Measurements from ENCODE around the gene DPP6. TPM values are rescaled to one million over a fixed set of nuclear protein-coding genes. Genes with fewer than 3 reads are reported as not detected.

The DPP6 gene
- total and polyA plus RNA-seq, 2 donors (not counting 1 experiment from before 2014, with no cell fraction given), result not detected

GRCh38 chr7:154540596-154540995, 488.4 kb downstream of the DPP6 start:
- CTCF ChIA-PET, result no interaction called here
- no peaks in the 10 kb centered on the region for H3K27me3 ChIP-seq (replicated peaks in 1 of 4; ENCODE audit: control extremely low read depth in 1 of 4, control insufficient read depth in 3 of 4, insufficient read depth in 4 of 4, low read length in 3 of 4)
- intact Hi-C loops (cut with micrococcal nuclease), result no loop called here
- no peak overlapping the region for H3K27ac ChIP-seq (ENCODE audit: low read length in 2 of 2)
- Mint-ChIP-seq H3K4me1 (no peaks in the 10 kb centered on the region), H3K27ac (no peak overlapping the region), H3K27me3 (no peaks in the 10 kb centered on the region), H3K4me3 (no peak overlapping the region), H3K9me3 (ENCODE audit: insufficient read depth) (no peaks in the 10 kb centered on the region)
- WGBS (ENCODE audit: insufficient coverage), result no CpG with 5 or more reads among the region's 4 CpGs
- H4K20me1 ChIP-seq (ENCODE audit: control insufficient read depth, insufficient read depth, low read length, poor library complexity, severe bottlenecking), result no peaks in the 10 kb centered on the region
- no peak overlapping the region for H3K4me2 ChIP-seq (replicated peaks; ENCODE audit: low read depth, low read length, poor library complexity, severe bottlenecking)
- no peaks in the 10 kb centered on the region for H3K36me3 ChIP-seq (replicated peaks in 1 of 2; ENCODE audit: control extremely low read depth in 1 of 2, control insufficient read depth in 1 of 2, extremely low read depth in 1 of 2, insufficient read depth in 2 of 2, low read length in 1 of 2)
- ATAC-seq (ENCODE audit: low read depth) (no peak), DNase-seq (no peak)
- no peaks in the 10 kb centered on the region for H3K79me2 ChIP-seq (ENCODE audit: control insufficient read depth, insufficient read depth, low read length)
- H3K9ac ChIP-seq (ENCODE audit: low read length), result no peak overlapping the region
- POLR2A ChIA-PET, result no interaction called here
- H3K9me3 ChIP-seq (ENCODE audit: control extremely low read depth in 1 of 3, control insufficient read depth in 2 of 3, insufficient read depth in 1 of 3, low read length in 2 of 3), result peaks cover 0 to 4% (median 0%) of the 10 kb centered on the region in 3 donors
- no peaks in the 10 kb centered on the region for H3K4me1 ChIP-seq (ENCODE audit: control insufficient read depth in 2 of 2, insufficient read depth in 2 of 2, low read length in 2 of 2)
- H2AFZ ChIP-seq (ENCODE audit: insufficient read depth, low read depth, low read length, poor library complexity, severe bottlenecking), result no peak overlapping the region
- H3K4me3 ChIP-seq (ENCODE audit: control extremely low read depth in 1 of 5, extremely low read depth in 1 of 5, insufficient read depth in 1 of 5, low read depth in 2 of 5, low read length in 4 of 5), result no peak overlapping the region
- TF ChIP-seq EZH2 (IDR thresholded peaks at IDR 0.05; ENCODE audit: borderline replicate concordance, insufficient read depth, low read depth, low read length, poor library complexity, severe bottlenecking), result no peak
- no peak for TF ChIP-seq CTCF (IDR thresholded peaks at IDR 0.05)

- POLR2A ChIA-PET, result no interaction called here
- intact Hi-C loops (cut with micrococcal nuclease), result no loop called here
- Histone ChIP-seq H3K36me3 (replicated peaks in 1 of 2; ENCODE audit: control extremely low read depth in 1 of 2, control insufficient read depth in 1 of 2, extremely low read depth in 1 of 2, insufficient read depth in 2 of 2, low read length in 1 of 2) (no peaks in the 10 kb centered on the region), H3K4me3 (ENCODE audit: control extremely low read depth in 1 of 5, extremely low read depth in 1 of 5, insufficient read depth in 1 of 5, low read depth in 2 of 5, low read length in 4 of 5) (no peak overlapping the region), H3K9ac (ENCODE audit: low read length) (no peak overlapping the region), H3K9me3 (ENCODE audit: control extremely low read depth in 1 of 3, control insufficient read depth in 2 of 3, insufficient read depth in 1 of 3, low read length in 2 of 3) (peaks cover 0 to 4% (median 0%) of the 10 kb centered on the region in 3 donors), H3K79me2 (ENCODE audit: control insufficient read depth, insufficient read depth, low read length) (no peaks in the 10 kb centered on the region), H3K4me1 (ENCODE audit: control insufficient read depth in 2 of 2, insufficient read depth in 2 of 2, low read length in 2 of 2) (no peaks in the 10 kb centered on the region), H2AFZ (ENCODE audit: insufficient read depth, low read depth, low read length, poor library complexity, severe bottlenecking) (no peak overlapping the region), H3K4me2 (replicated peaks; ENCODE audit: low read depth, low read length, poor library complexity, severe bottlenecking) (no peak overlapping the region), H3K27ac (ENCODE audit: low read length in 2 of 2) (no peak overlapping the region), H4K20me1 (ENCODE audit: control insufficient read depth, insufficient read depth, low read length, poor library complexity, severe bottlenecking) (no peaks in the 10 kb centered on the region), H3K27me3 (replicated peaks in 1 of 4; ENCODE audit: control extremely low read depth in 1 of 4, control insufficient read depth in 3 of 4, insufficient read depth in 4 of 4, low read length in 3 of 4) (no peaks in the 10 kb centered on the region)
- ATAC-seq (ENCODE audit: low read depth) (no peak), DNase-seq (no peak)
- CTCF ChIA-PET, result no interaction called here
- no peak overlapping the region for H3K4me3 Mint-ChIP-seq
- no peaks in the 10 kb centered on the region for H3K4me1 Mint-ChIP-seq
- H3K9me3 Mint-ChIP-seq (ENCODE audit: insufficient read depth), result no peaks in the 10 kb centered on the region
- WGBS (ENCODE audit: insufficient coverage), result 100% methylated on average over 3 of the region's 5 CpGs
- no peaks in the 10 kb centered on the region for H3K27me3 Mint-ChIP-seq
- H3K27ac Mint-ChIP-seq, result no peak overlapping the region
- no peak for TF ChIP-seq EZH2 (IDR thresholded peaks at IDR 0.05; ENCODE audit: borderline replicate concordance, insufficient read depth, low read depth, low read length, poor library complexity, severe bottlenecking)
- TF ChIP-seq CTCF (IDR thresholded peaks at IDR 0.05), result no peak
Observed at GRCh38 chr7:154541606-154542005, 489.4 kb downstream of the DPP6 start.

All from B cell (primary cell).